ENCODE data around the gene CLHC1.

The CLHC1 gene

DNA sequence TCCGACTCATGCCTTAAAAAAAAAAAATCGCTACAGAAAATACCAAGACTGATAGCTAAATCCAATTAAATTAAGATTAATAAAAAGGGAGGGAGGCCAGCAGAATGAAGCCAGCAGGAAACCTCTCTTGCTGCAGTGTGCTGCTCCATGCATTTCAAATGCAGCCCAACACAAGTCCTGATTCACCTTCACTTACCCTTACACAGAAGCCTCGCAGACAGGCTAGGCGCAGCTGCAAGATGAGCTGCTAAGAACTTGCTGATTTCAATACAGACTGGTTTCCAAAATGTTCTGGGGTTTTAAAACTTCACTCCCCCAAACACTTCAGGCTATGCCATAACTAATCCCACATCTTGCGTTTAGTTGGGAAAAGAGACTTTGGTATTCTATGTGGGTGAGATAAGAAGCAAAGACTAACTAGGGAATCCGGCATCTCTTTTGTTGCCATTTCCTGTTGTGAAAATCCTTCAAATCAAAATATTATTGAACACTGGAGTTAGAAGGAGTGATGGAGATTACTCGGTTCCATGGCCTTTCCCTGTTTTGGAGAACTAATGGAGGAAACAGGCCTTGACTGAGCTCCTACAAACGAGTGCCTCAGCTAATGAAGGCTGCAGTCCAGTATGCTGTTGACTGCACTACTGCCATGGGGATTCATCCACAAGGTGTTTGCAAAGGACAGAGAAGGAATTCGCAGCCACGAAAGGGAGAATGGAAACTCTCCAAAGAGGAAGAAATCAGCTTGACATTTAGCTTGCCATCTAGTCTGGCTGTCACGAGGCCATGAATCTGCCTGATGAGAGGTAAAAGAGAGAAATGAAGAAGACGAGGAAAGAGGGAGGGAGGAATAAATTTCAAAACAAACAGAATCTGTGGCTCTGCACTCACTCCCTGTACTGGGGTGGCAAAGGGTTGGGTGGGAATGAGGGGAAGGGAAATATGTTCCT is 67.3 kb downstream of the CLHC1 start:
- Mint-ChIP-seq H3K9me3 (no peaks in the 10 kb centered on the region), H3K36me3 (no peaks in the 10 kb centered on the region), H3K4me3 (no peak overlapping the region), H3K27ac (no peak overlapping the region), H3K4me1 (no peaks in the 10 kb centered on the region)
- no peak for ATAC-seq
- DNase-seq (ENCODE audit: low spot score in 2 of 2) = no peak

DNA sequence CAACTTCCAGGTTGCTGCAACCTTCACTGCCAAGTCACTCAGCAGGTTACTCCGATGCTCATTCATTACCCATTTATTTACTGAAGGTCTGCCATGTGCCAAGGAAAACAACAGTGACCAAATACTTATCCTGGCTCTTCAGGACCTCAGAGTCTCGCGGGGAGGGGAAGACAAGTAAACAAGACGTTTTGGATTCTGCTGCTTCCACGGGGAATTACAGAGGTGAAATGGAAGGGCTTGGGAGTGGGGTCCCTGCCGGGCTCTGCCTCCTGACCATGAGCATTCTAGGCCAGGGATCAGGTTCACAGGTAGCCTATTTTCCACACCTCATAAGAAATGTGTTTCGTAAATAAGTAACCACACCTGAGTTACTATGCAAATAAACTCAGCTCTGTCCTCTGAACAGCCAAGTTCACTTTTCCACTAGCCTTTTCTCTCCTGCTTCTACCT is 68.1 kb downstream of the CLHC1 start:
- no peaks in the 10 kb centered on the region for H3K4me1 Mint-ChIP-seq
- no peak overlapping the region for H3K4me3 Mint-ChIP-seq
- DNase-seq (ENCODE audit: low spot score in 2 of 2) (no peak), ATAC-seq (no peak)
- no peaks in the 10 kb centered on the region for H3K36me3 Mint-ChIP-seq
- no peaks in the 10 kb centered on the region for H3K9me3 Mint-ChIP-seq
- no peak overlapping the region for H3K27ac Mint-ChIP-seq

DNA sequence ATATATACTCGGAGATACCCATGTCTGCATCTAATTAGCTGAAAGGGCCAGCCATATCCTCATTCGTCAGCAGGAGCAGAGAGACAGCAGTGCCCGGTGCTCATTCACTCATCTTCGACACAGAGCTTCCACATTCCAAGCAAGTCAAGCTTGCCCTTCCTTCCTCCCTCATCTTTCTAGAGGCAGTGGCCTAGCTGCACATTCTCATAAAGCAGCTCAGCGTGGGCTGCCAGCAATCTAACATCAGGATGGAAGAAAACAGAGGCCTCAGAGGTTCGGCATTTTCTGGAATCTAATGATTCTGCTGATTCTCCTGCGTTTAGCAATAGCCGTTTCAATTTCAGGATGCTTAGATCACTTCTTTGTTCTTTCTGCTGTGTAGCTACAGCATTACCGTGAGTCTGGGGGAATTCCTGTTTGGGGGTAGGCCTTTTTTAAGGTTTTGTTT is 68.8 kb downstream of the CLHC1 start:
- no peaks in the 10 kb centered on the region for H3K36me3 Mint-ChIP-seq
- H3K4me1 Mint-ChIP-seq = no peaks in the 10 kb centered on the region
- no peak for DNase-seq (ENCODE audit: low spot score in 2 of 2)
- H3K4me3 Mint-ChIP-seq = no peak overlapping the region
- ATAC-seq = no peak
- H3K9me3 Mint-ChIP-seq = no peaks in the 10 kb centered on the region
- H3K27ac Mint-ChIP-seq = no peak overlapping the region

DNA sequence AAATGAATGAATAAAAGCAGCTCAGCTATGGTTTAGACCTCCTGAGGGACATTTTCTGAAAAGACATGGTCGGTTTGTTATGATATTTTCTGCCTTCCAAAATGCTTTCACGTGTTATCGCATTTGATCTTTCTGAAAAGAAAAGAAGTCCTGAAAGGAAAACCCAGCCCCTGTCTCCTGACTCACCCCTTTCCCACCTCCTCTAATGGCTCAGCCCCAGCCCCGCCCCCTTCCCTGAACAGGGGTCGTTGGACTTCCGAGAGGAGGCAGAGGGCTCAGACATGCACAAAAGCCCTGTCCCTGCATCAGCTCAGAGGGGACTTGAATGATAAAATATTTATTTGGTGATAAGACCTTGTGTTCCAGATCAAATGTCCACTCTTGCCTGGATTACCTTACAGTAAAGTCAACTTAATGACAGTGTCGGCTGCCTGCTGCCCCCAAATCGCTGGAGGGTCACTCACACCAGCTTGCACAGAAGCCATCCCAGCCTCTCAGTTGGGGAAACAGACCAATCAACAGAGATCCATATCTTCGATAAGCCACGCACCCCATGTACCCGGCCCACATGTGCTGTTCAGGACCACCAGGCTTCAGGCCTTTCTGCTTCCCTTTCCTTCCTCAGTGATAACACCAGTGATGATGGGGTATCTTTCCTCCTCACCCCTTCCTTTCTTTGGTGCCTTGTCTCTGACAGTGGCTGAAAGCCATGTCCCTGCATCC is 69.6 kb downstream of the CLHC1 start:
- no peak overlapping the region for H3K4me3 Mint-ChIP-seq
- H3K36me3 Mint-ChIP-seq = no peaks in the 10 kb centered on the region
- DNase-seq (ENCODE audit: low spot score in 2 of 2) (no peak), ATAC-seq (no peak)
- no peak overlapping the region for H3K27ac Mint-ChIP-seq
- no peaks in the 10 kb centered on the region for H3K9me3 Mint-ChIP-seq
- H3K4me1 Mint-ChIP-seq = peaks cover 5% of the 10 kb centered on the region

DNA sequence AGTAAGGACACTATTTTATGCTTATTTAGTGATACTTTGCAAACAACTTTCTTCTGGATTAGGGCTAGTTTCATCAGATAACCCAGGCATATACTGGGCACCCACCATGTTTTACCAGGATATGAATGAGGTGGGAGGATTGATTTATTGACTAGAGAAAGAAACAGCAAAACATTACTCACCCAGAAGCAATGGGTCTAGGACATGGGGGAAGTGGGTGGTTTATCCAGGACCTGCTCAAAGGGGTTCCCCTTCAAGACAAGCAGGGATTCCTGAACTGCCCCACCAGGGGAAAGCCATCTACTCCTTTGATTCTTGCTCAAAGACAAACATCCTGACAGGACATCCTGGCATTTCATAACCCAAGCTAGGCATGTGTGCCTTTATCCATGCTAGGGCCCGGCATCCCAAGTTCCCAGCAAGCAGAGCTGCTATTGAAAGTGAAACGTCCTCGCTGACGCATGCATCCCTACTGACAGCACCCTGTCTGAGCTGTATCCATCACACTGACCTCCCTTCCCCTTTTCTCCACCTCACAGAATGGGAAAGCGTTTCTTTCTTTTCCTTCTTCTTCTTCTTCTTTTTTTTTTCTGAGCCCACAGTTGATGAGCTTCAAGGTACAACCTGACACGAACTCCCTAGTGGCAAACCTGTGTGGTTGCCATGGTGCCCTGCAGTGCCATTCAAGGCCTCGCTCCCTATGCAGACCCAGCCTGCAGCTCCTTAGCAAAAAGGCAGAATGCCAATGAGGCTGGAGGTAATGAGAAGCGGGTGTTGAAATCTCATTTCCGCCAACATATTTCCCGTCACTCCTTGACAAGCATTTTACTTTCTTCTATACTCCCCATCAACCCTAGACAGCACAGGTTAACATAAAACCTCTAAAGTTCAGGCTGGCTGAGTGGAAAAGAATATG is 70.5 kb downstream of the CLHC1 start:
- DNase-seq (ENCODE audit: low spot score in 2 of 2) = no peak
- H3K4me1 Mint-ChIP-seq = peaks cover 8% of the 10 kb centered on the region
- H3K9me3 Mint-ChIP-seq = no peaks in the 10 kb centered on the region
- ATAC-seq = no peak
- no peaks in the 10 kb centered on the region for H3K36me3 Mint-ChIP-seq
- no peak overlapping the region for H3K27ac Mint-ChIP-seq
- H3K4me3 Mint-ChIP-seq = no peak overlapping the region

DNA sequence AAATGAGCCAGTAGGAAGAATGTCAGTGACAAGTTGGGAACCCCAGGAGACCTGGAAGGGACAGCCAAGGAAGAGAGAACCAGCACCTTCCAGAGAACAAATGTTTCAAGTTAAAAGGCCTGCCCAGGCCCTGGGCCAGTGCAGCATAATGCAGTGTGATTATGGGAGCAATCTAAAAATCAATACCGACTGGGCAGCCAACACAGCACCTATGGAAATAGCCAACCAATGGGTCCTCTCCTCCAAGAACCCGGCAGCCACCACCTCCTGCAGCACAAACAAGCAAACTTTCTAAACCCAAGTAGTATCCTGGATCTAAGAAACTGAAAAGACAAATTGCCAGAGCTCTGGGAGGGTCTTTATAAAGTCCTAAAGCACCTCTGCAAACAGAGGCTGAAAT is 71.7 kb downstream of the CLHC1 start:
- Mint-ChIP-seq H3K4me1 (peaks cover 8% of the 10 kb centered on the region), H3K4me3 (no peak overlapping the region), H3K27ac (no peak overlapping the region), H3K36me3 (no peaks in the 10 kb centered on the region), H3K9me3 (no peaks in the 10 kb centered on the region)
- ATAC-seq (no peak), DNase-seq (ENCODE audit: low spot score in 2 of 2) (no peak)

DNA sequence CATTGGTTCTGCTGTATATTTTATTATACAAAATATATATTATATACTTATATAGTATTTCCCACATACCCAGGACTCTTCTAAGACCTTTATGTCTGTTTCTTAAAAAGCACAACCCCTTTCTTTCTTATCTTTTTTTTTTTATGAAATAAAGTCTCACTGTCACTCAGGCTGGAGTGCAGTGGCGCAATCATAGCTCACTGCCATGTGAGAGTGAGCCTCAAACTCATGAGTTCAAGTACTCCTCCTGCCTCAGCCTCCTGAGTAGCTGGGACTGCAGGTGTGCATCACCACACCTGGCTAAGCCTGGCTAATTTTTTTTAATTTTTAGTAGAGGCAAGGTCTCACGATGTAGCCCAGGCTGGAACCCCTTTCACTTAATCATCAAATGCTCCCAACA is 72.3 kb downstream of the CLHC1 start:
- H3K4me1 Mint-ChIP-seq = peaks cover 8% of the 10 kb centered on the region
- ATAC-seq = no peak
- H3K9me3 Mint-ChIP-seq = no peaks in the 10 kb centered on the region

DNA sequence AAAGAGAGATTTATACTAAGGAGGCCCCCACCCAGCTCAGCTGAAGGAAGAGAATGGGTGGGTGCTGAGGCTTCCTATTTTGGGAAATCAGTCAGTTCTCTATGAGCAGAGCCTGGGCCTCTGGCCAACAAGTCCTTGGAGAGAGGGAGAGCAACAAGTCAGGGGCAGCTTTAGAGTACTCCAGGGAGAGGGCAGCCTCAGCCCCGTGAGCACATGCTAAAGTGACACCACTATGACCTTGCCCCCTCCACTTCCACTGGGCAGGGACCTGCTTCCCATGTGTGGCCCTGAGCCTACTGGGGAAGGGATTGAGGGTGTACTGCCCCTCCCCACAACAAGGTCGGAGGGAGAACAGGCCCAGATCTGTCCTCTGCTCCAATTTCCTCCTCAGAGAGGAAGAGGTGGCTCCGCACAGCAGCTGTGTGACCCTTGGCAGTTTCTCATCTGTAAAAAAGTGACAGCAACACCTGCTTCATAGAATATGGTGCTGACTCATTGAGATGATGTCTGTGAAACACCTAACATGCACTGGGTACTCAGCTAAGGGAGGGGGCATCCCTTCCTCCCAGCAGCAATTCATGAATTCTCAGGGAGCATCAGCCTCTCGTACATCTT is 72.9 kb downstream of the CLHC1 start:
- Mint-ChIP-seq H3K9me3 (no peaks in the 10 kb centered on the region), H3K4me1 (peaks cover 8% of the 10 kb centered on the region), H3K4me3 (no peak overlapping the region), H3K27ac (no peak overlapping the region), H3K36me3 (no peaks in the 10 kb centered on the region)
- no peak for DNase-seq (ENCODE audit: low spot score in 2 of 2)
- no peak for ATAC-seq

More for the DNA sequence above, 72.3 kb downstream of the CLHC1 start:
- H3K36me3 Mint-ChIP-seq = no peaks in the 10 kb centered on the region
- no peak overlapping the region for H3K27ac Mint-ChIP-seq
- H3K4me3 Mint-ChIP-seq = no peak overlapping the region
- no peak for DNase-seq (ENCODE audit: low spot score in 2 of 2)

DNA sequence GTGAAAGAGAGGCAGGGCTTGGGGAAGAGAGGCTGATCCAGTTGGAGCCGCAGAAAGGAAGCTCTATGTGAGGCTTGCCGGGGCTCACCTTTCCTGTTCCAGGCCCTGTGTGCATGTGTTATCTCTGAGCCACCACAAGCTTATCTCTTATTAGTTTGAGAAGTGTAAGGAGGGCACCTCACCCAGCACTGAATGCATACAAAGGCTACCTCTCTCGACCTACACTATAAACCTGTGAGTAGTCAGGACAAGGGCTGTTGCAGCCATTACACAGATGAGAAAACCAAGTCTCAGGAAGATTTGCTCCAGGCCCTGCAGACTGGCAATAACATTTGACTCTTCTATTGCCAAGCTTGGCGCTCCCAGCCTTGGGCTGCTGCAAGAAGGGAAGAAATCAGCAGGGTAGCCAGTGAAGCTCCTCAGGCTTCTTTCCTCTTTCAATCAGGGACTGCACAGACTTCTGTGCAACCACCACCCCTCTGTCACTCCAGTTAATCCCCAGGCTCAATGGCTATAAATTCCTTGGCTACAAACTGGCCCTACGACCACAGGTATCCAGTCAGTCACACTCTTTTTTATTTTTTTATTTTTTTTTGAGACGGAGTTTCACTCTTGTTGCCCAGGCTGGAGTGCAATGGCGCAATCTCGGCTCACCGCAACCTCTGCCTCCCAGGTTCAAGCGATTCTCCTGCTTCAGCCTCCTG is 73.8 kb downstream of the CLHC1 start:
- no peaks in the 10 kb centered on the region for H3K36me3 Mint-ChIP-seq
- no peak overlapping the region for H3K27ac Mint-ChIP-seq
- H3K9me3 Mint-ChIP-seq = no peaks in the 10 kb centered on the region
- peaks cover 8% of the 10 kb centered on the region for H3K4me1 Mint-ChIP-seq
- H3K4me3 Mint-ChIP-seq = no peak overlapping the region
- DNase-seq (ENCODE audit: low spot score in 2 of 2) (no peak), ATAC-seq (no peak)

DNA sequence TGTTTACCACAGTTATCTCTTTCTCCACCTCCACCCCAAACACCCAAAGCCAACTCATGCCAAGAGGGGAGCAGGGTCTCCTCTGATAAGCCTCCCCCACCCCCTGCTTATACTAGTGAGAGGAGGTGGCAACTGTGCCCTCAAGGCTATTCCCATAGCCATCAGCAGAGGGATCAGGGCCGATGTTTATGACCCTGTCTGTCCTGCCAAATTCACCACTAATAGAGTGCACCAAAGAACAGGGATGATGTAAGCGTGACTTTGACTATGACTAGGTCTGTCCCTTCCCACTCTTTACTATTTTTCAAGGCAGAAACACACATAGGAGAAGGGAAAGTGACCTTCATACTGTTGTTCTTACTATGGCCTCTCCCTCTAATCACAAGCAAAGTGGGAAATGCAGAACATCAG is 74.6 kb downstream of the CLHC1 start:
- peaks cover 8% of the 10 kb centered on the region for H3K4me1 Mint-ChIP-seq
- ATAC-seq = peak; percentile 75

DNA sequence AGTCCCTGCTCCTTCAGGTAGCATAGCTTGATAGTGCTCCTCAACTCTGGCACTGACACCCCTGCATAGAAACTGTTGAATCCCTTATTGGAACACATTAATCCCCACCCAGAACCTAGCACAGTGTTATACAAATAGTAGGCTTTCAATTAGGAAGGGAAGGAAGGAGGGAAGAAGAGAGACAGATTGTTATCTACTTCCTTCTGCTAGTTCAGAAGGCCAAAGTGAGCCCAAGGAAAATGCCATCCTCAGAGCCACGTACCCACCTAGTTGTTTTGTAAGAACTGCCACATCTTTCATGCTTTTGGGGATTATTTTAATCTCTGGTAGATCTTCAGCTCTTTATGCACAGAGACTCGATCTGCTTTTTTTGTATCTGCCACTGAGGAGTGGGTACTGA is 75.1 kb downstream of the CLHC1 start:
- no peak for DNase-seq (ENCODE audit: low spot score in 2 of 2)
- ATAC-seq = no peak
- Mint-ChIP-seq H3K9me3 (no peaks in the 10 kb centered on the region), H3K4me3 (no peak overlapping the region), H3K36me3 (no peaks in the 10 kb centered on the region), H3K4me1 (peaks cover 8% of the 10 kb centered on the region), H3K27ac (no peak overlapping the region)

More for the DNA sequence above, 74.6 kb downstream of the CLHC1 start:
- Mint-ChIP-seq H3K27ac (no peak overlapping the region), H3K9me3 (no peaks in the 10 kb centered on the region), H3K4me3 (no peak overlapping the region), H3K36me3 (no peaks in the 10 kb centered on the region)
- no peak for DNase-seq (ENCODE audit: low spot score in 2 of 2)

DNA sequence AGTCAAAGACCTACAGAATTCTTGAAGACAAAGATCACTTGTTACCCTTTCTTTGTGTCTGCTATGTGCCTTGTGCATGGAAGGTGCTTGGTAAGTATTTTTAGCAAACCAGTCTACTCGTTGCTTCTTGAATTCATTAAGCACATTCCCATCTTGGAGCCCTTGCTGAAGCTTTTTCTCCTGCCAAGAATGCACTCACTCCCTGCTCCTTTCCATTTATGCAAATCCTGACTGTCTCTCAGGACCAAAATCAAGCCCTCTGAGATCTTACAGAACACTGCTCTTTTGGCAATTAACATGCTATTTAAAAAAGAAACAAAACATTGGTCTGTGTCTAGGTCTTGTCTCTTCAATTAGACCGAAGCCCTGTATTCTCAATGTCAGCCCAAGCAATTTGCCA is 75.8 kb downstream of the CLHC1 start:
- Mint-ChIP-seq H3K9me3 (no peaks in the 10 kb centered on the region), H3K27ac (no peak overlapping the region), H3K36me3 (no peaks in the 10 kb centered on the region), H3K4me1 (peaks cover 8% of the 10 kb centered on the region), H3K4me3 (no peak overlapping the region)
- no peak for ATAC-seq
- no peak for DNase-seq (ENCODE audit: low spot score in 2 of 2)

DNA sequence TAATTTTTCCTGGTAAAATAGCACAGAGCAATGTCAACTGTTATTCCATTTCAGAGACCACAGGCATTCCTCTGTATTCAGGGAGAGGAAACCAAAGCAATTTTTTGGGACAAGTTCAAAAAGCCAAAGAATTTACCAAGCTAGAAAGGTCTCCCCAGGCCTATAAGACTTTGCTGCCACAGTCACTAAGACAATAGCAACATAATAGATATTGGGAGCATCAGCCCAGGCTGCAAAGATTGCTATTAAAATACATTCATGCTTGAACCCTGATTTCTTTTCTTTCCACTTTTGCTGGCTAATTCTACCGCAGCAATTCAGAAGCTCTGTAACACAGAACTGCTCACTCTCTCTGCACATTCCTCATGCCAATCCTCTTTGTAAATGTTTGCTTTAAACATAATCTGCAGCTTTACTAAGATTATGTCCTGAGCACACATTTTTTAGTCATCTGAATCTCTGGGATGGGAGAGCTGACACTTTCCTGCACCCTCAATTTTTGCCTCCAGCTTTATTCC is 76.3 kb downstream of the CLHC1 start:
- Mint-ChIP-seq H3K4me3 (no peak overlapping the region), H3K27ac (no peak overlapping the region), H3K9me3 (no peaks in the 10 kb centered on the region), H3K36me3 (no peaks in the 10 kb centered on the region), H3K4me1 (peaks cover 8% of the 10 kb centered on the region)
- ATAC-seq (no peak), DNase-seq (ENCODE audit: low spot score in 2 of 2) (no peak)

DNA sequence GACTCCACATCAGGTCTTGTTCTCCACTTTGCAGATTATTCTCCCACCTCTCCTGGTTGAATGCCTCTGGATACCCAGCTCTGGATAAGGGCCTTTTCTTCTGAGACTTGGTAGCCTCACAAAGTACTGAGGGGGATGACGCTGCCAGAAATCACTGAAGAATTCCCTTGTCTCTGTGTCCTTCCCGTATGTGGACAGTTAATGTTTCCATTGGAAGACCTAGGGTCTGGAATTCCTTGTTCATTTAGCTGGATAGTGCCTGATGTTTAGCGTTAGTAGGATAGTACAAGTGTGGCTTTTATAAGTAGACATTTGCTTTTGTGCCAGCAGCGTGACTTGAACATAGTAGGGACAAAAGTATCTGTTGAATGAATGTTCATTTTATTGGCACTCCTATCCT is 76.9 kb downstream of the CLHC1 start:
- DNase-seq (ENCODE audit: low spot score in 2 of 2) (no peak), ATAC-seq (no peak)
- Mint-ChIP-seq H3K4me3 (no peak overlapping the region), H3K9me3 (no peaks in the 10 kb centered on the region), H3K27ac (no peak overlapping the region), H3K4me1 (peaks cover 8% of the 10 kb centered on the region), H3K36me3 (no peaks in the 10 kb centered on the region)

Measured in stimulated activated effector memory CD8-positive, alpha-beta T cell treated with anti-CD3 and anti-CD28 coated beads, Interleukin-12 subunit alpha, Interleukin-12 subunit beta, amount 100 ng/mL, for 72 hours (primary cell).